IMR-90 (cell line): ENCODE results near the gene FOXF1.

Experiments
- CTCF ChIP-seq: conservative IDR thresholded peaks from 2 replicates; pipeline ENCODE4 v1.5.1; 2012; ENCODE audit warnings: mild to moderate bottlenecking, low read depth, low read length, improper control_type of control experiment
- MAFK ChIP-seq: IDR thresholded peaks from 2 replicates; pipeline ENCODE4 v1.6.1; 2012; ENCODE audit warnings: low read depth, low read length, improper control_type of control experiment
- MXI1 ChIP-seq: IDR thresholded peaks from 2 replicates; pipeline ENCODE4 v1.6.1; 2012; ENCODE audit warnings: low read depth, mild to moderate bottlenecking, low read length, moderate library complexity, borderline replicate concordance
- POLR2A ChIP-seq: IDR thresholded peaks from 2 replicates; pipeline ENCODE4 v1.6.1; 2012; ENCODE audit warnings: mild to moderate bottlenecking, low read depth, low read length
- RAD21 ChIP-seq: IDR thresholded peaks from 2 replicates; pipeline ENCODE4 v1.6.1; 2012; ENCODE audit warnings: low read length, improper control_type of control experiment
- RCOR1 ChIP-seq: IDR thresholded peaks from 2 replicates; pipeline ENCODE4 v1.6.1; 2012; ENCODE audit warnings: mild to moderate bottlenecking, low read length, improper control_type of control experiment; ENCODE audit not compliant: insufficient replicate concordance
- SMC3 ChIP-seq: fragments of 150-350 bp; IDR thresholded peaks from 2 replicates; pipeline ENCODE4 v1.6.1; 2016; ENCODE audit warnings: low read depth, mild to moderate bottlenecking, antibody characterized with exemption, low read length, moderate library complexity
- USF2 ChIP-seq: fragments of 150-350 bp; IDR thresholded peaks from 2 replicates; pipeline ENCODE4 v1.6.1; 2017; ENCODE audit warnings: mild to moderate bottlenecking, antibody characterized with exemption, low read length, low read depth

- TF ChIP-seq USF2 (no peak), MAFK (no peak), MXI1 (no peak), CTCF (no peak), POLR2A (no peak), RCOR1 (no peak), SMC3 (no peak), RAD21 (no peak)
Observed at GRCh38 chr16:86465434-86465833, 44.9 kb upstream of the FOXF1 start.
